NT2/D1 (cell line): Measurements from ENCODE around the gene RPEL1.

Experiments
- SUZ12 ChIP-seq: IDR thresholded peaks from 2 replicates; pipeline ENCODE4 v1.6.1; 2011; ENCODE audit not compliant: insufficient read length, insufficient read depth; ENCODE audit errors: extremely low read depth
- YY1 ChIP-seq: IDR thresholded peaks from 2 replicates; pipeline ENCODE4 v1.6.1; 2011; ENCODE audit not compliant: insufficient read length, insufficient read depth

DNA sequence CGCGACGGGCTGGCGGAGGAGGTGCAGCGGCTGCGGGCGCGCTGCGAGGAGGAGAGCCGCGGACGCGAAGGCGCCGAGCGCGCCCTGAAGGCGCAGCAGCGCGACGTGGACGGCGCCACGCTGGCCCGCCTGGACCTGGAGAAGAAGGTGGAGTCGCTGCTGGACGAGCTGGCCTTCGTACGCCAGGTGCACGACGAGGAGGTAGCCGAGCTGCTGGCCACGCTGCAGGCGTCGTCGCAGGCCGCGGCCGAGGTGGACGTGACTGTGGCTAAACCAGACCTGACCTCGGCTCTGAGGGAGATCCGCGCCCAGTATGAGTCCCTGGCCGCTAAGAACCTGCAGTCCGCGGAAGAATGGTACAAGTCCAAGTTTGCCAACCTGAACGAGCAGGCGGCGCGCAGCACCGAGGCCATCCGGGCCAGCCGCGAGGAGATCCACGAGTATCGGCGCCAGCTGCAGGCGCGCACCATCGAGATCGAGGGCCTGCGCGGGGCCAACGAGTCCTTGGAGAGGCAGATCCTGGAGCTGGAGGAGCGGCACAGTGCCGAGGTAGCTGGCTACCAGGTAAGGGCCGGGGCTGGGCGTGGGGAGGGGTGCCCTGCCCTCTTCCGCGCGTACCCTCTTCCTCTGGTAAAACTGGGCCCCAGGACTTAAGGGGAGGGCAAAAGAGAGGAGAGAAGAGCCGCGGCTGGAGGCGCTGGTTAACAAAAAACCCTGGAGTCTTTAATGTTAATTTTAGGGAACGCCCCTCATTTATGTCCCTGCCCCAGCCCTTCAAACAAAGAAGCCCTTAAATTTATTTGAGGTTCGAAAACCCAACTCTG is 32.2 kb downstream of the RPEL1 start:
- TF ChIP-seq SUZ12, result no peak
- no peak for TF ChIP-seq YY1
